ENCODE measurements around the gene NID1.

GRCh38 chr1:235958021-235958420 lies 106.9 kb downstream of the NID1 start:
- TF ChIP-seq POLR2A (IDR thresholded peaks at IDR 0.05; ENCODE audit: low read depth, low read length) (no peak), POLR2AphosphoS5 (IDR thresholded peaks at IDR 0.05; ENCODE audit: low read depth, low read length) (no peak), TAF1 (IDR thresholded peaks at IDR 0.05; ENCODE audit: low read depth, low read length) (no peak), POU2F2 (IDR thresholded peaks at IDR 0.05; ENCODE audit: low read depth, low read length) (no peak), PAX5 (IDR thresholded peaks at IDR 0.05; ENCODE audit: insufficient read depth, low read length, severe bottlenecking) (no peak)
